Measurements from ENCODE around the gene ZNF280D. TPM values are rescaled to one million over a fixed set of nuclear protein-coding genes. Genes with fewer than 3 reads are reported as not detected.

The ZNF280D gene
- total RNA-seq, 1 experiment from 2014 or later, result 25.3 TPM

DNA sequence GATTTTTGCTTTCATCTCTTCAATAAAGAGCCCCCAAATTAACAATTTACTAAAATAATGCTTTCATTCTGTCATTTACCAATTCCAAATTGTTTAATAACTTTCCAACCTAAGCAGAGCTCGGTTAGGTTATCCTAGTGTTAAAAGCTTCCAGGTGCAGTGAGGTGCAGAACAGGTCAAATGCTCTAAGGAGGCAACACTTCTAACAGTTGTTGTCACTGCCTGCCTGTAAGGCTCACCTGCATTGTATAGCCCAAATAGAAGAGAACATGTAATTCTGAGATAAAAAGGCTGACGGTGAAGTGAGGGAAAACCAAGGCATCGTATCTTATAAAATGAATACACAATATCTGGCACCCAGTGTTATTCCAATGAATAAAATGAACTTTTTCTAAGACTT is 9.1 kb downstream of the ZNF280D start (continued):
- TF ChIP-seq ATF3 (IDR thresholded peaks at IDR 0.05) (no peak), CEBPB (IDR thresholded peaks at IDR 0.05; ENCODE audit: low read depth) (no peak), YY1 (IDR thresholded peaks at IDR 0.05; ENCODE audit: extremely low read depth, insufficient replicate concordance, low read depth, low read length) (no peak)

- Histone ChIP-seq H2AFZ (ENCODE audit: low read depth, low read length, poor library complexity, severe bottlenecking) (no peak overlapping the region), H3K4me3 (replicated peaks in 1 of 2; ENCODE audit: low read depth in 1 of 2, low read length in 2 of 2) (no peak overlapping the region), H4K20me1 (ENCODE audit: insufficient read depth) (no peaks in the 10 kb centered on the region), H3K9me2 (ENCODE audit: insufficient read depth) (no peaks in the 10 kb centered on the region), H3K27ac (ENCODE audit: low read depth, low read length) (no peak overlapping the region), H3K27me3 (ENCODE audit: insufficient read depth, low read length) (no peaks in the 10 kb centered on the region), H3K4me2 (ENCODE audit: low read length) (no peak overlapping the region), H3K79me2 (ENCODE audit: insufficient read depth, low read length) (peaks cover 26% of the 10 kb centered on the region), H3K36me3 (ENCODE audit: control insufficient read depth in 1 of 2, insufficient read depth in 2 of 2, low read length in 2 of 2) (no peaks in the 10 kb centered on the region), H3K9me3 (ENCODE audit: control insufficient read depth in 1 of 2, insufficient read depth in 1 of 2, low read depth in 1 of 2, low read length in 2 of 2) (no peaks in the 10 kb centered on the region), H3K4me1 (ENCODE audit: control insufficient read depth in 1 of 2, insufficient read depth in 2 of 2, low read length in 2 of 2) (peaks cover 5 to 15% of the 10 kb centered on the region in 2 experiments), H3K9ac (ENCODE audit: low read length) (no peak overlapping the region)
- BruUV-seq (replicated peaks), result no TSS peak
- ChIA-PET POLR2A (no interaction called here), CTCF (interaction anchor here (0.8 kb wide), 1 partner anchor 17 kb away, joined by 3 read pairs; no protein-coding TSS in a partner anchor), RAD21 (ENCODE audit: low non-redundant PET in 1 of 2, low total read pairs in 2 of 2, uncharacterized antibody in 2 of 2, unreplicated experiment in 2 of 2) (no interaction called here)
- ATAC-seq (no peak), DNase-seq (ENCODE audit: low read depth, low spot score) (no peak)
- intact Hi-C loops (cut with micrococcal nuclease), result no loop called here
- TF ChIP-seq SP1 (IDR thresholded peaks at IDR 0.05; ENCODE audit: low read depth), result no peak
- no peak for TF ChIP-seq POLR2AphosphoS5 (IDR thresholded peaks at IDR 0.05; ENCODE audit: low read depth, low read length)
- TF ChIP-seq YY1 (IDR thresholded peaks at IDR 0.05; ENCODE audit: extremely low read depth, insufficient replicate concordance, low read depth, low read length), result no peak
- TF ChIP-seq, protein P1, sequence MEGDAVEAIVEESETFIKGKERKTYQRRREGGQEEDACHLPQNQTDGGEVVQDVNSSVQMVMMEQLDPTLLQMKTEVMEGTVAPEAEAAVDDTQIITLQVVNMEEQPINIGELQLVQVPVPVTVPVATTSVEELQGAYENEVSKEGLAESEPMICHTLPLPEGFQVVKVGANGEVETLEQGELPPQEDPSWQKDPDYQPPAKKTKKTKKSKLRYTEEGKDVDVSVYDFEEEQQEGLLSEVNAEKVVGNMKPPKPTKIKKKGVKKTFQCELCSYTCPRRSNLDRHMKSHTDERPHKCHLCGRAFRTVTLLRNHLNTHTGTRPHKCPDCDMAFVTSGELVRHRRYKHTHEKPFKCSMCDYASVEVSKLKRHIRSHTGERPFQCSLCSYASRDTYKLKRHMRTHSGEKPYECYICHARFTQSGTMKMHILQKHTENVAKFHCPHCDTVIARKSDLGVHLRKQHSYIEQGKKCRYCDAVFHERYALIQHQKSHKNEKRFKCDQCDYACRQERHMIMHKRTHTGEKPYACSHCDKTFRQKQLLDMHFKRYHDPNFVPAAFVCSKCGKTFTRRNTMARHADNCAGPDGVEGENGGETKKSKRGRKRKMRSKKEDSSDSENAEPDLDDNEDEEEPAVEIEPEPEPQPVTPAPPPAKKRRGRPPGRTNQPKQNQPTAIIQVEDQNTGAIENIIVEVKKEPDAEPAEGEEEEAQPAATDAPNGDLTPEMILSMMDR (IDR thresholded peaks at IDR 0.05 in 2 of 3, conservative IDR thresholded peaks at IDR 0.05 in 1 of 3; ENCODE audit: borderline replicate concordance in 1 of 3, insufficient read depth in 1 of 3, low read depth in 2 of 3, low read length in 2 of 3), result no peak
- no peak for TF ChIP-seq CEBPB (IDR thresholded peaks at IDR 0.05; ENCODE audit: low read depth)
- TF ChIP-seq ZNF274 (IDR thresholded peaks at IDR 0.05; ENCODE audit: low read depth, low read length), result no peak
- no peak for TF ChIP-seq CBX3 (IDR thresholded peaks at IDR 0.05; ENCODE audit: low read depth)
- no peak for TF ChIP-seq EZH2phosphoT487 (IDR thresholded peaks at IDR 0.05; ENCODE audit: borderline replicate concordance)
- no peak for TF ChIP-seq ATF3 (IDR thresholded peaks at IDR 0.05)
- TF ChIP-seq FOSL1 (IDR thresholded peaks at IDR 0.05; ENCODE audit: low read depth), result no peak
- TF ChIP-seq TCF7L2 (IDR thresholded peaks at IDR 0.05; ENCODE audit: borderline replicate concordance, extremely low read depth, insufficient read depth, insufficient read length), result no peak
- no peak for TF ChIP-seq EZH2 (IDR thresholded peaks at IDR 0.05)
- TF ChIP-seq ZFX (IDR thresholded peaks at IDR 0.05), result no peak
- no peak for TF ChIP-seq POLR2A (IDR thresholded peaks at IDR 0.05; ENCODE audit: borderline replicate concordance, extremely low read depth, insufficient read depth, insufficient read length)
- TF ChIP-seq REST (IDR thresholded peaks at IDR 0.05; ENCODE audit: low read depth), result no peak
- no peak for TF ChIP-seq SRF (IDR thresholded peaks at IDR 0.05; ENCODE audit: low read depth)
- TF ChIP-seq SIN3A (IDR thresholded peaks at IDR 0.05; ENCODE audit: low read depth), result no peak
- no peak for TF ChIP-seq JUND (IDR thresholded peaks at IDR 0.05)
Observed at GRCh38 chr15:56723787-56724186, 9.5 kb downstream of the ZNF280D start.
